ENCODE measurements around the gene AQP12A. TPM values are rescaled to one million over a fixed set of nuclear protein-coding genes. Genes with fewer than 3 reads are reported as not detected.

Gene AQP12A
- total and polyA plus RNA-seq, 2 experiments from 2014 or later: not detected

- Histone ChIP-seq H3K36me3 (ENCODE audit: insufficient read depth) (no peaks in the 10 kb centered on the region), H4K20me1 (replicated peaks; ENCODE audit: insufficient read depth) (no peaks in the 10 kb centered on the region), H3F3A (replicated peaks; ENCODE audit: low read depth) (no peaks in the 10 kb centered on the region), H3K4me1 (ENCODE audit: insufficient read depth) (no peaks in the 10 kb centered on the region), H3K27ac (ENCODE audit: low read depth) (no peak overlapping the region), H3K27me3 (ENCODE audit: insufficient read depth) (no peaks in the 10 kb centered on the region), H3K4me3 (no peak overlapping the region), H3K9me2 (ENCODE audit: insufficient read depth) (no peaks in the 10 kb centered on the region), H2AFZ (no peak overlapping the region), H3K4me2 (no peak overlapping the region), H3K79me2 (replicated peaks; ENCODE audit: insufficient read depth) (no peaks in the 10 kb centered on the region)
- DNase-seq (ENCODE audit: low spot score) (no peak), ATAC-seq (no peak)
- Mint-ChIP-seq H3K9me3 (no peaks in the 10 kb centered on the region), H3K4me3 (no peak overlapping the region), H3K4me1 (peaks cover 3% of the 10 kb centered on the region; the same call in 1 of the 3 replicates), H3K27ac (no peak overlapping the region), H3K36me3 (ENCODE audit: low read depth) (peaks cover 14% of the 10 kb centered on the region), H3K27me3 (ENCODE audit: insufficient read depth, low read depth, poor library complexity) (peaks cover 37% of the 10 kb centered on the region)
- TF ChIP-seq JUNB (IDR thresholded peaks at IDR 0.05; ENCODE audit: unreplicated experiment): no peak
- TF ChIP-seq ZNF114 (CRISPR knock-in tag; IDR thresholded peaks at IDR 0.05): no peak
- no peak for TF ChIP-seq EZH2 (IDR thresholded peaks at IDR 0.05; ENCODE audit: low read depth, unreplicated experiment)
- TF ChIP-seq, protein P1, sequence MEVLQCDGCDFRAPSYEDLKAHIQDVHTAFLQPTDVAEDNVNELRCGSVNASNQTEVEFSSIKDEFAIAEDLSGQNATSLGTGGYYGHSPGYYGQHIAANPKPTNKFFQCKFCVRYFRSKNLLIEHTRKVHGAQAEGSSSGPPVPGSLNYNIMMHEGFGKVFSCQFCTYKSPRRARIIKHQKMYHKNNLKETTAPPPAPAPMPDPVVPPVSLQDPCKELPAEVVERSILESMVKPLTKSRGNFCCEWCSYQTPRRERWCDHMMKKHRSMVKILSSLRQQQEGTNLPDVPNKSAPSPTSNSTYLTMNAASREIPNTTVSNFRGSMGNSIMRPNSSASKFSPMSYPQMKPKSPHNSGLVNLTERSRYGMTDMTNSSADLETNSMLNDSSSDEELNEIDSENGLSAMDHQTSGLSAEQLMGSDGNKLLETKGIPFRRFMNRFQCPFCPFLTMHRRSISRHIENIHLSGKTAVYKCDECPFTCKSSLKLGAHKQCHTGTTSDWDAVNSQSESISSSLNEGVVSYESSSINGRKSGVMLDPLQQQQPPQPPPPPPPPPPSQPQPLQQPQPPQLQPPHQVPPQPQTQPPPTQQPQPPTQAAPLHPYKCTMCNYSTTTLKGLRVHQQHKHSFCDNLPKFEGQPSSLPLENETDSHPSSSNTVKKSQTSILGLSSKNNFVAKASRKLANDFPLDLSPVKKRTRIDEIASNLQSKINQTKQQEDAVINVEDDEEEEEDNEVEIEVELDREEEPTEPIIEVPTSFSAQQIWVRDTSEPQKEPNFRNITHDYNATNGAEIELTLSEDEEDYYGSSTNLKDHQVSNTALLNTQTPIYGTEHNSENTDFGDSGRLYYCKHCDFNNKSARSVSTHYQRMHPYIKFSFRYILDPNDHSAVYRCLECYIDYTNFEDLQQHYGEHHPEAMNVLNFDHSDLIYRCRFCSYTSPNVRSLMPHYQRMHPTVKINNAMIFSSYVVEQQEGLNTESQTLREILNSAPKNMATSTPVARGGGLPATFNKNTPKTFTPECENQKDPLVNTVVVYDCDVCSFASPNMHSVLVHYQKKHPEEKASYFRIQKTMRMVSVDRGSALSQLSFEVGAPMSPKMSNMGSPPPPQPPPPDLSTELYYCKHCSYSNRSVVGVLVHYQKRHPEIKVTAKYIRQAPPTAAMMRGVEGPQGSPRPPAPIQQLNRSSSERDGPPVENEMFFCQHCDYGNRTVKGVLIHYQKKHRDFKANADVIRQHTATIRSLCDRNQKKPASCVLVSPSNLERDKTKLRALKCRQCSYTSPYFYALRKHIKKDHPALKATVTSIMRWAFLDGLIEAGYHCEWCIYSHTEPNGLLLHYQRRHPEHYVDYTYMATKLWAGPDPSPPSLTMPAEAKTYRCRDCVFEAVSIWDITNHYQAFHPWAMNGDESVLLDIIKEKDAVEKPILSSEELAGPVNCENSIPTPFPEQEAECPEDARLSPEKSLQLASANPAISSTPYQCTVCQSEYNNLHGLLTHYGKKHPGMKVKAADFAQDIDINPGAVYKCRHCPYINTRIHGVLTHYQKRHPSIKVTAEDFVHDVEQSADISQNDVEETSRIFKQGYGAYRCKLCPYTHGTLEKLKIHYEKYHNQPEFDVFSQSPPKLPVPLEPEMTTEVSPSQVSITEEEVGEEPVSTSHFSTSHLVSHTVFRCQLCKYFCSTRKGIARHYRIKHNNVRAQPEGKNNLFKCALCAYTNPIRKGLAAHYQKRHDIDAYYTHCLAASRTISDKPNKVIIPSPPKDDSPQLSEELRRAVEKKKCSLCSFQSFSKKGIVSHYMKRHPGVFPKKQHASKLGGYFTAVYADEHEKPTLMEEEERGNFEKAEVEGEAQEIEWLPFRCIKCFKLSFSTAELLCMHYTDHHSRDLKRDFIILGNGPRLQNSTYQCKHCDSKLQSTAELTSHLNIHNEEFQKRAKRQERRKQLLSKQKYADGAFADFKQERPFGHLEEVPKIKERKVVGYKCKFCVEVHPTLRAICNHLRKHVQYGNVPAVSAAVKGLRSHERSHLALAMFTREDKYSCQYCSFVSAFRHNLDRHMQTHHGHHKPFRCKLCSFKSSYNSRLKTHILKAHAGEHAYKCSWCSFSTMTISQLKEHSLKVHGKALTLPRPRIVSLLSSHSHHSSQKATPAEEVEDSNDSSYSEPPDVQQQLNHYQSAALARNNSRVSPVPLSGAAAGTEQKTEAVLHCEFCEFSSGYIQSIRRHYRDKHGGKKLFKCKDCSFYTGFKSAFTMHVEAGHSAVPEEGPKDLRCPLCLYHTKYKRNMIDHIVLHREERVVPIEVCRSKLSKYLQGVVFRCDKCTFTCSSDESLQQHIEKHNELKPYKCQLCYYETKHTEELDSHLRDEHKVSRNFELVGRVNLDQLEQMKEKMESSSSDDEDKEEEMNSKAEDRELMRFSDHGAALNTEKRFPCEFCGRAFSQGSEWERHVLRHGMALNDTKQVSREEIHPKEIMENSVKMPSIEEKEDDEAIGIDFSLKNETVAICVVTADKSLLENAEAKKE (CRISPR knock-in tag; IDR thresholded peaks at IDR 0.05): no peak
- TF ChIP-seq, protein P2, sequence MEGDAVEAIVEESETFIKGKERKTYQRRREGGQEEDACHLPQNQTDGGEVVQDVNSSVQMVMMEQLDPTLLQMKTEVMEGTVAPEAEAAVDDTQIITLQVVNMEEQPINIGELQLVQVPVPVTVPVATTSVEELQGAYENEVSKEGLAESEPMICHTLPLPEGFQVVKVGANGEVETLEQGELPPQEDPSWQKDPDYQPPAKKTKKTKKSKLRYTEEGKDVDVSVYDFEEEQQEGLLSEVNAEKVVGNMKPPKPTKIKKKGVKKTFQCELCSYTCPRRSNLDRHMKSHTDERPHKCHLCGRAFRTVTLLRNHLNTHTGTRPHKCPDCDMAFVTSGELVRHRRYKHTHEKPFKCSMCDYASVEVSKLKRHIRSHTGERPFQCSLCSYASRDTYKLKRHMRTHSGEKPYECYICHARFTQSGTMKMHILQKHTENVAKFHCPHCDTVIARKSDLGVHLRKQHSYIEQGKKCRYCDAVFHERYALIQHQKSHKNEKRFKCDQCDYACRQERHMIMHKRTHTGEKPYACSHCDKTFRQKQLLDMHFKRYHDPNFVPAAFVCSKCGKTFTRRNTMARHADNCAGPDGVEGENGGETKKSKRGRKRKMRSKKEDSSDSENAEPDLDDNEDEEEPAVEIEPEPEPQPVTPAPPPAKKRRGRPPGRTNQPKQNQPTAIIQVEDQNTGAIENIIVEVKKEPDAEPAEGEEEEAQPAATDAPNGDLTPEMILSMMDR (conservative IDR thresholded peaks at IDR 0.05; ENCODE audit: low read depth in 2 of 2): no peak
- TF ChIP-seq POLR2AphosphoS5 (IDR thresholded peaks at IDR 0.05; ENCODE audit: low read depth): no peak
- no peak for TF ChIP-seq NANOG (IDR thresholded peaks at IDR 0.05; ENCODE audit: borderline replicate concordance)
- no peak for TF ChIP-seq STAT1 (IDR thresholded peaks at IDR 0.05; ENCODE audit: unreplicated experiment)
- no peak for TF ChIP-seq CREB1 (CRISPR knock-in tag; IDR thresholded peaks at IDR 0.05; ENCODE audit: low read depth)
Observed at GRCh38 chr2:240711296-240711695, 19.6 kb downstream of the AQP12A start.
